Measurements from ENCODE around the gene PVRIG.

- TF ChIP-seq EP300 (IDR thresholded peaks at IDR 0.05) (no peak), POLR2A (IDR thresholded peaks at IDR 0.05; ENCODE audit: low read depth) (no peak)
- TF ChIP-seq, protein P1, sequence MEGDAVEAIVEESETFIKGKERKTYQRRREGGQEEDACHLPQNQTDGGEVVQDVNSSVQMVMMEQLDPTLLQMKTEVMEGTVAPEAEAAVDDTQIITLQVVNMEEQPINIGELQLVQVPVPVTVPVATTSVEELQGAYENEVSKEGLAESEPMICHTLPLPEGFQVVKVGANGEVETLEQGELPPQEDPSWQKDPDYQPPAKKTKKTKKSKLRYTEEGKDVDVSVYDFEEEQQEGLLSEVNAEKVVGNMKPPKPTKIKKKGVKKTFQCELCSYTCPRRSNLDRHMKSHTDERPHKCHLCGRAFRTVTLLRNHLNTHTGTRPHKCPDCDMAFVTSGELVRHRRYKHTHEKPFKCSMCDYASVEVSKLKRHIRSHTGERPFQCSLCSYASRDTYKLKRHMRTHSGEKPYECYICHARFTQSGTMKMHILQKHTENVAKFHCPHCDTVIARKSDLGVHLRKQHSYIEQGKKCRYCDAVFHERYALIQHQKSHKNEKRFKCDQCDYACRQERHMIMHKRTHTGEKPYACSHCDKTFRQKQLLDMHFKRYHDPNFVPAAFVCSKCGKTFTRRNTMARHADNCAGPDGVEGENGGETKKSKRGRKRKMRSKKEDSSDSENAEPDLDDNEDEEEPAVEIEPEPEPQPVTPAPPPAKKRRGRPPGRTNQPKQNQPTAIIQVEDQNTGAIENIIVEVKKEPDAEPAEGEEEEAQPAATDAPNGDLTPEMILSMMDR (IDR thresholded peaks at IDR 0.05): no peak
These were observed 30.7 kb upstream of the PVRIG start for GRCh38 chr7:100189061-100189460.

Data from esophagus muscularis mucosa (tissue), 4 donors.